ENCODE data around the gene TRPM4. TPM values are rescaled to one million over a fixed set of nuclear protein-coding genes. Genes with fewer than 3 reads are reported as not detected.

The TRPM4 gene
- total and polyA plus RNA-seq, 2 of the 13 experiments (the other 11 are each of a cell fraction or from before 2014, with no cell fraction given): 1.9 to 4.3 TPM

- Histone ChIP-seq H3K4me3 (replicated peaks in 1 of 3; ENCODE audit: insufficient read depth in 1 of 3, low read depth in 2 of 3, low read length in 3 of 3) (no peak overlapping the region), H3K4me1 (ENCODE audit: insufficient read depth, low read length) (peaks cover 4% of the 10 kb centered on the region), H3K36me3 (replicated peaks in 1 of 2; ENCODE audit: control insufficient read depth in 1 of 2, insufficient read depth in 2 of 2, low read length in 2 of 2) (no peaks in the 10 kb centered on the region), H3K4me2 (ENCODE audit: low read depth, low read length) (no peak overlapping the region), H4K20me1 (ENCODE audit: insufficient read depth, low read length) (no peaks in the 10 kb centered on the region), H3K9me3 (ENCODE audit: low read length) (no peaks in the 10 kb centered on the region), H3K9ac (ENCODE audit: insufficient read depth, low read depth, low read length) (no peak overlapping the region), H3K27me3 (ENCODE audit: control insufficient read depth in 1 of 2, insufficient read depth in 2 of 2, low read length in 2 of 2) (no peaks in the 10 kb centered on the region), H3K79me2 (ENCODE audit: insufficient read depth, low read length) (no peaks in the 10 kb centered on the region), H3K27ac (ENCODE audit: extremely low read length, insufficient read depth, low read length) (no peak overlapping the region), H2AFZ (ENCODE audit: low read length) (no peak overlapping the region)
- in situ Hi-C loops (cut with HindIII; ENCODE audit: extremely low pct_ligation_motif_present, low pct_unique_long_range_greater_than_20kb): no loop called here
- BruUV-seq (replicated peaks): no TSS peak
- CTCF ChIA-PET (ENCODE audit: low intra/inter-chr PET ratio, low total read pairs): no interaction called here
- DNase-seq (ENCODE audit: low spot score) (no peak), FAIRE-seq (no peak), ATAC-seq (no peak)
- WGBS (ENCODE audit: low lambda C conversion rate): 52% methylated on average over 9 of the region's 10 CpGs
- POLR2A ChIA-PET: no interaction called here
- intact Hi-C loops (cut with micrococcal nuclease; ENCODE audit: unreplicated experiment): no loop called here
- TF ChIP-seq HIVEP1 (CRISPR knock-in tag; IDR thresholded peaks at IDR 0.05): no peak
- no peak for TF ChIP-seq PREB (CRISPR knock-in tag; IDR thresholded peaks at IDR 0.05)
- no peak for TF ChIP-seq HMGXB3 (CRISPR knock-in tag; IDR thresholded peaks at IDR 0.05; ENCODE audit: borderline replicate concordance)
- no peak for TF ChIP-seq HNRNPH1 (optimal IDR thresholded peaks at IDR 0.05; ENCODE audit: low read depth, low read length)
- TF ChIP-seq PRDM15 (CRISPR knock-in tag; IDR thresholded peaks at IDR 0.05): no peak
Measured at GRCh38 chr19:49216071-49216470, 58.5 kb downstream of the TRPM4 start.

Measured in HepG2 (cell line).